IMR-90 (cell line): ENCODE data around the gene GGTLC2. TPM values are rescaled to one million over a fixed set of nuclear protein-coding genes. Genes with fewer than 3 reads are reported as not detected.

ENCODE experiments used
- ATAC-seq: fragments of 200-7000 bp; cut with Tn5 transposase; 2 replicates; pipeline ENCODE4 v1.9.1; 2020; ENCODE audit warnings: low read depth, mild to moderate bottlenecking, moderate library complexity
- BruUV-seq: library from RNA; stranded (reverse); fragments of 400-500 nt; replicated peaks from 2 replicates; lab custom pipeline; 2021; lab: Mats Ljungman, UMichigan
- CTCF ChIA-PET: fragments of 300-600 bp; formaldehyde crosslinking; extraction: SDS; loops from one replicate; lab custom pipeline; 2021; ENCODE audit warnings: antibody characterized with exemption; lab: Yijun Ruan, JAX
- POLR2A ChIA-PET: fragments of 300-600 bp; sonication (Branson Sonifier 250); formaldehyde crosslinking; loops from one replicate; lab custom pipeline; 2022; ENCODE audit warnings: antibody characterized with exemption; ENCODE audit not compliant: unreplicated experiment; lab: Charles Lee
- DNase-seq: peaks from one replicate; pipeline ENCODE4 v3.0.0; 2013
- H2AFZ ChIP-seq: replicated peaks from 2 replicates; pipeline ENCODE3; 2013; ENCODE audit warnings: low read length, mild to moderate bottlenecking; ENCODE audit not compliant: poor library complexity
- H2AK5ac ChIP-seq: 2 replicates; pipeline ENCODE4 v1.6.1; 2013; ENCODE audit warnings: low read depth, low read length, inconsistent platforms
- H2AK9ac ChIP-seq: replicated peaks from 2 replicates; pipeline ENCODE3; 2013; ENCODE audit warnings: mild to moderate bottlenecking, low read depth, low read length, moderate library complexity; ENCODE audit not compliant: poor library complexity
- H2BK120ac ChIP-seq: 2 replicates; pipeline ENCODE4 v1.6.1; 2013; ENCODE audit warnings: low read depth, low read length, inconsistent platforms
- H2BK15ac ChIP-seq: 3 replicates; pipeline ENCODE4 v1.6.1; 2013; ENCODE audit warnings: low read depth, low read length, inconsistent platforms
- H2BK20ac ChIP-seq: 2 replicates; pipeline ENCODE4 v1.6.1; 2013; ENCODE audit warnings: low read depth, mild to moderate bottlenecking, inconsistent platforms, low read length, moderate library complexity
- H2BK5ac ChIP-seq: 2 replicates; pipeline ENCODE4 v1.6.1; 2013; ENCODE audit warnings: mild to moderate bottlenecking, low read depth, low read length, inconsistent platforms; ENCODE audit not compliant: poor library complexity, severe bottlenecking
- H3K14ac ChIP-seq: replicated peaks from 2 replicates; pipeline ENCODE4 v1.6.1; 2013; ENCODE audit warnings: low read depth, low read length, inconsistent platforms
- H3K18ac ChIP-seq: 2 replicates; pipeline ENCODE4 v1.6.1; 2013; ENCODE audit warnings: low read depth, low read length, control low read depth
- H3K23ac ChIP-seq: 2 replicates; pipeline ENCODE4 v1.6.1; 2013; ENCODE audit warnings: low read depth, low read length, inconsistent platforms
- H3K27ac ChIP-seq: 2 replicates; pipeline ENCODE4 v1.5.1; 2013; ENCODE audit warnings: mild to moderate bottlenecking, control low read depth, low read length; ENCODE audit not compliant: insufficient read depth
- H3K27me3 ChIP-seq: 2 replicates; pipeline ENCODE4 v1.6.1; 2013; ENCODE audit warnings: low read length; ENCODE audit not compliant: control insufficient read depth, insufficient read depth
- H3K36me3 ChIP-seq: 2 replicates; pipeline ENCODE4 v1.6.1; 2013; ENCODE audit warnings: low read length, mixed read lengths; ENCODE audit not compliant: control insufficient read depth, insufficient read depth
- H3K4ac ChIP-seq: 2 replicates; pipeline ENCODE4 v1.6.1; 2013; ENCODE audit warnings: low read depth, low read length, inconsistent platforms
- H3K4me1 ChIP-seq: 2 replicates; pipeline ENCODE4 v1.6.1; 2013; ENCODE audit warnings: low read length, mixed read lengths; ENCODE audit not compliant: control insufficient read depth, insufficient read depth
- H3K4me2 ChIP-seq: 2 replicates; pipeline ENCODE4 v1.6.1; 2013; ENCODE audit warnings: low read depth, mild to moderate bottlenecking, control low read depth, low read length, moderate library complexity
- H3K4me3 ChIP-seq: 2 replicates; pipeline ENCODE4 v1.5.1; 2013; ENCODE audit warnings: low read depth, mild to moderate bottlenecking, control low read depth, low read length, moderate library complexity; ENCODE audit not compliant: insufficient read depth
- H3K56ac ChIP-seq: 2 replicates; pipeline ENCODE4 v1.6.1; 2013; ENCODE audit warnings: low read length, inconsistent platforms; ENCODE audit not compliant: insufficient read depth; ENCODE audit errors: extremely low read depth
- H3K79me1 ChIP-seq, 2 experiments: 2 replicates each; pipeline ENCODE4 v1.6.1; 2013; ENCODE audit warnings: low read length in 2 of 2, inconsistent platforms in 1 of 2, low read depth in 1 of 2
- H3K9ac ChIP-seq: 2 replicates; pipeline ENCODE4 v1.6.1; 2013; ENCODE audit warnings: low read depth, low read length, control low read depth
- H3K9me1 ChIP-seq: 2 replicates; pipeline ENCODE4 v1.6.1; 2013; ENCODE audit warnings: low read length, inconsistent platforms; ENCODE audit not compliant: insufficient read depth
- H3K9me3 ChIP-seq: 2 replicates; pipeline ENCODE4 v1.6.1; 2013; ENCODE audit warnings: low read length; ENCODE audit not compliant: control insufficient read depth, insufficient read depth
- H4K20me1 ChIP-seq: 2 replicates; pipeline ENCODE4 v1.6.1; 2013; ENCODE audit warnings: low read length, inconsistent platforms; ENCODE audit not compliant: insufficient read depth
- H4K5ac ChIP-seq: 2 replicates; pipeline ENCODE4 v1.6.1; 2013; ENCODE audit warnings: mild to moderate bottlenecking, low read depth, low read length, control low read depth
- H4K8ac ChIP-seq, 2 experiments: 2 replicates each; pipeline ENCODE4 v1.6.1; 2013; ENCODE audit warnings: low read depth in 2 of 2, low read length in 2 of 2, control low read depth in 1 of 2, inconsistent platforms in 1 of 2
- H4K91ac ChIP-seq: 2 replicates; pipeline ENCODE4 v1.6.1; 2013; ENCODE audit warnings: low read depth, low read length, inconsistent platforms; ENCODE audit not compliant: insufficient read depth
- CEBPB ChIP-seq: IDR thresholded peaks from 2 replicates; pipeline ENCODE4 v1.6.1; 2012; ENCODE audit warnings: low read depth, low read length, improper control_type of control experiment
- ELK1 ChIP-seq: fragments of 150-350 bp; IDR thresholded peaks from 2 replicates; pipeline ENCODE4 v1.6.1; 2016; ENCODE audit warnings: low read depth, mild to moderate bottlenecking, low read length, moderate library complexity, borderline replicate concordance
- FOS ChIP-seq: fragments of 150-350 bp; IDR thresholded peaks from 2 replicates; pipeline ENCODE4 v1.6.1; 2016; ENCODE audit warnings: low read depth, low read length
- MAFK ChIP-seq: IDR thresholded peaks from 2 replicates; pipeline ENCODE4 v1.6.1; 2012; ENCODE audit warnings: low read depth, low read length, improper control_type of control experiment
- MXI1 ChIP-seq: IDR thresholded peaks from 2 replicates; pipeline ENCODE4 v1.6.1; 2012; ENCODE audit warnings: low read depth, mild to moderate bottlenecking, low read length, moderate library complexity, borderline replicate concordance
- POLR2A ChIP-seq: IDR thresholded peaks from 2 replicates; pipeline ENCODE4 v1.6.1; 2012; ENCODE audit warnings: mild to moderate bottlenecking, low read depth, low read length
- RAD21 ChIP-seq: IDR thresholded peaks from 2 replicates; pipeline ENCODE4 v1.6.1; 2012; ENCODE audit warnings: low read length, improper control_type of control experiment
- SMC3 ChIP-seq: fragments of 150-350 bp; IDR thresholded peaks from 2 replicates; pipeline ENCODE4 v1.6.1; 2016; ENCODE audit warnings: low read depth, mild to moderate bottlenecking, antibody characterized with exemption, low read length, moderate library complexity
- USF2 ChIP-seq: fragments of 150-350 bp; IDR thresholded peaks from 2 replicates; pipeline ENCODE4 v1.6.1; 2017; ENCODE audit warnings: mild to moderate bottlenecking, antibody characterized with exemption, low read length, low read depth
- WGBS, 2 experiments: methylation state at CpG; one replicate each; pipeline versions ENCODE4 v1.1.5 to v1.1.7; 2013; ENCODE audit warnings: missing lambda C conversion rate in 2 of 2; ENCODE audit not compliant: insufficient read length in 1 of 2; ENCODE audit errors: extremely low coverage in 2 of 2; 5-methylcytosine and 5-hydroxymethylcytosine counted together
- dilution Hi-C: fragments of 300-500 bp; cut with HindIII; formaldehyde crosslinking; loops from one replicate; pipeline ENCODE4 v1.14.3; 2018; ENCODE audit warnings: low sequenced_read_pairs; ENCODE audit not compliant: unreplicated experiment
- in situ Hi-C: fragments of 300-500 bp; cut with MboI; formaldehyde crosslinking; loops from 3 replicates; pipeline ENCODE4 v1.14.3; 2019; ENCODE audit warnings: low sequenced_read_pairs, inconsistent platforms, mixed read lengths
- intact Hi-C: fragments of 100-400 bp; cut with micrococcal nuclease; formaldehyde crosslinking; loops from 2 replicates; pipeline ENCODE4 v1.10.0; 2022
- polyA plus RNA-seq, 3 experiments: library from polyadenylated mRNA; depleted of rRNA; stranded (reverse); fragments of >200 nt; gene quantifications; 2 replicates each; pipeline ENCODE4 v1.2.3, GENCODE V29; 2012; ENCODE audit warnings: low replicate concordance in 1 of 3
- total RNA-seq: library from RNA; depleted of rRNA; stranded (reverse); fragments of >200 nt; gene quantifications from 2 replicates; pipeline ENCODE4 v1.2.3, GENCODE V29; 2012

Gene GGTLC2
- total and polyA plus RNA-seq, 2 of the 4 experiments (the other 2 are of a cell fraction): 0.09 TPM; not detected in 1

- no peak overlapping the region for H4K91ac ChIP-seq
- H3K9me3 ChIP-seq: no peaks in the 10 kb centered on the region
- no peaks in the 10 kb centered on the region for H3K4me1 ChIP-seq
- ChIA-PET POLR2A (no interaction called here), CTCF (no interaction called here)
- TF ChIP-seq FOS (no peak), ELK1 (no peak), RAD21 (no peak), POLR2A (no peak), USF2 (no peak), CEBPB (no peak), MXI1 (no peak), SMC3 (no peak), MAFK (no peak)
- no peaks in the 10 kb centered on the region for H3K9me1 ChIP-seq
- DNase-seq (no peak), ATAC-seq (no peak)
- dilution Hi-C loops (no loop called here), intact Hi-C loops (no loop called here), in situ Hi-C loops (no loop called here)
- H2AK5ac ChIP-seq: no peak overlapping the region
- no peak overlapping the region for H3K27ac ChIP-seq
- H2AFZ ChIP-seq: no peak overlapping the region
- no peak overlapping the region for H3K23ac ChIP-seq
- no peaks in the 10 kb centered on the region for H3K36me3 ChIP-seq
- H4K20me1 ChIP-seq: no peaks in the 10 kb centered on the region
- H3K4me2 ChIP-seq: no peak overlapping the region
- no peak overlapping the region for H3K18ac ChIP-seq
- H2BK15ac ChIP-seq: no peak overlapping the region
- H2BK5ac ChIP-seq: no peak overlapping the region
- no peak overlapping the region for H4K5ac ChIP-seq
- no CpG with 5 or more reads among the region's 3 CpGs for WGBS, 2 experiments
- no peak overlapping the region for H3K56ac ChIP-seq
- no peak overlapping the region for H2BK120ac ChIP-seq
- no peak overlapping the region for H3K4me3 ChIP-seq
- BruUV-seq: no TSS peak
- H3K9ac ChIP-seq: no peak overlapping the region
- peaks cover 14% of the 10 kb centered on the region for H3K27me3 ChIP-seq
- H2BK20ac ChIP-seq: no peak overlapping the region
- H3K14ac ChIP-seq: no peak overlapping the region
- H2AK9ac ChIP-seq: no peak overlapping the region
- H4K8ac ChIP-seq: no peak overlapping the region
- no peak overlapping the region for H3K4ac ChIP-seq
- H3K79me1 ChIP-seq: no peaks in the 10 kb centered on the region
These were observed 45.2 kb upstream of the GGTLC2 start for GRCh38 chr22:22599248-22599647.
